DMS53 treated with DMSO at 0.1 percent for 48 hours (cell line): ENCODE measurements around the gene FREM2.

Source experiments
- DNase-seq: peaks from one replicate; lab custom pipeline; 2025; ENCODE audit not compliant: unreplicated experiment; lab: John Stamatoyannopoulos, UW

The FREM2 gene, protein sequence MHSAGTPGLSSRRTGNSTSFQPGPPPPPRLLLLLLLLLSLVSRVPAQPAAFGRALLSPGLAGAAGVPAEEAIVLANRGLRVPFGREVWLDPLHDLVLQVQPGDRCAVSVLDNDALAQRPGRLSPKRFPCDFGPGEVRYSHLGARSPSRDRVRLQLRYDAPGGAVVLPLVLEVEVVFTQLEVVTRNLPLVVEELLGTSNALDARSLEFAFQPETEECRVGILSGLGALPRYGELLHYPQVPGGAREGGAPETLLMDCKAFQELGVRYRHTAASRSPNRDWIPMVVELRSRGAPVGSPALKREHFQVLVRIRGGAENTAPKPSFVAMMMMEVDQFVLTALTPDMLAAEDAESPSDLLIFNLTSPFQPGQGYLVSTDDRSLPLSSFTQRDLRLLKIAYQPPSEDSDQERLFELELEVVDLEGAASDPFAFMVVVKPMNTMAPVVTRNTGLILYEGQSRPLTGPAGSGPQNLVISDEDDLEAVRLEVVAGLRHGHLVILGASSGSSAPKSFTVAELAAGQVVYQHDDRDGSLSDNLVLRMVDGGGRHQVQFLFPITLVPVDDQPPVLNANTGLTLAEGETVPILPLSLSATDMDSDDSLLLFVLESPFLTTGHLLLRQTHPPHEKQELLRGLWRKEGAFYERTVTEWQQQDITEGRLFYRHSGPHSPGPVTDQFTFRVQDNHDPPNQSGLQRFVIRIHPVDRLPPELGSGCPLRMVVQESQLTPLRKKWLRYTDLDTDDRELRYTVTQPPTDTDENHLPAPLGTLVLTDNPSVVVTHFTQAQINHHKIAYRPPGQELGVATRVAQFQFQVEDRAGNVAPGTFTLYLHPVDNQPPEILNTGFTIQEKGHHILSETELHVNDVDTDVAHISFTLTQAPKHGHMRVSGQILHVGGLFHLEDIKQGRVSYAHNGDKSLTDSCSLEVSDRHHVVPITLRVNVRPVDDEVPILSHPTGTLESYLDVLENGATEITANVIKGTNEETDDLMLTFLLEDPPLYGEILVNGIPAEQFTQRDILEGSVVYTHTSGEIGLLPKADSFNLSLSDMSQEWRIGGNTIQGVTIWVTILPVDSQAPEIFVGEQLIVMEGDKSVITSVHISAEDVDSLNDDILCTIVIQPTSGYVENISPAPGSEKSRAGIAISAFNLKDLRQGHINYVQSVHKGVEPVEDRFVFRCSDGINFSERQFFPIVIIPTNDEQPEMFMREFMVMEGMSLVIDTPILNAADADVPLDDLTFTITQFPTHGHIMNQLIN (N-terminal part only)

DNA sequence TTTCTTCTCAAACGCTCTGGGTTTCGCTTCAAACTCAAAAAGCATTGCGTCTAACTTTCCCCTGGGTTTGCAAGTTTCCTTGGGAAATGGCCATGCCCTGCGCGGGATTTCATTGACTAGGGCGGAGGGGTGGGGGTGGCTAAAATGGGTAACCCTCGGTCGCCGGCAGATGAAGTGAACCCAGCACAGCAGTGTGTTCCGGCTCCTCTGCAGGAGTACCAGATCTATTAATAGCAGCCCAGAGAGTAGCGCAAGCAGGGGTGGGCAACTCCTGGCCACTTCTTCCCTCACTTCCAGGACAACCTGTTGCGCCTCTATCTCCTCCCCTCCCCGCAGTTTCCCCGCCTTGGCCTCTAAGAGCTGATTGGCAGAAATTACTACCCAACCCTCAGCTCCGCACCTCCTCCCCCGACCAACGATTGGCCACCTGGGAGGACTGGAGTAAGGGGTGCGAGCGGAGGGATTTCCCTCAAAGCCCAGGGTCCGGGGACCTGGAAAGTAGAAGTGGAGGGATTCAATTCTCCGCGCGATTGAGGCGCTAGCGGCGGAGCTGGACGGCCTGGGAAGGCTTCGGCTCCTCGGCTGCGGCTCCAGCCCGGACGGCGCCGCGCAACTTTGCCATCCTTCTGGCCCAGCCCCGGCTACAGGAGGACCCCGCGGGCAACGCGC lies at the start of gene FREM2:
Gene FREM2, plus strand, starts transcription at position 501 of the 669 bp plus-strand sequence. CDS start 268 bp downstream, outside the sequence.
- DNase-seq: peak; percentile 84

DNA sequence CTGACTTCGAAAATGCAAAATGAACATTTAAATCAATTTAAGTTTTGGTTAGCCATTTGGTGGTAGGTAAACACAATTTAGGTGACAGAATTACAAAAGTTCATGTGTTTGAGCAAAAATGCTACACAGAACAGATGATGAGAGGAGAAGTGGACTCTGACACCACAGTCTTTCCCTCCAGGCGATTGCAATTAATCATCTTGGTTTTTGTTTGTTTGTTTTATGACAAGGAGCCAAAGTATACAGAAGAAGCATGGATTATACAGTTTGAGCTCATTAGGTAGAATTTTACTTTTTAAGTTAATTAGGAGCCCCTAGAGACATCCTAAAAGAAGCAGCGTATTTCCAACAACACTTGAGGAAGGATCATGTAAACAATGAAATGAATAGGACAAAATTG lies 49.3 kb upstream of the FREM2 start:
- DNase-seq: no peak

DNA sequence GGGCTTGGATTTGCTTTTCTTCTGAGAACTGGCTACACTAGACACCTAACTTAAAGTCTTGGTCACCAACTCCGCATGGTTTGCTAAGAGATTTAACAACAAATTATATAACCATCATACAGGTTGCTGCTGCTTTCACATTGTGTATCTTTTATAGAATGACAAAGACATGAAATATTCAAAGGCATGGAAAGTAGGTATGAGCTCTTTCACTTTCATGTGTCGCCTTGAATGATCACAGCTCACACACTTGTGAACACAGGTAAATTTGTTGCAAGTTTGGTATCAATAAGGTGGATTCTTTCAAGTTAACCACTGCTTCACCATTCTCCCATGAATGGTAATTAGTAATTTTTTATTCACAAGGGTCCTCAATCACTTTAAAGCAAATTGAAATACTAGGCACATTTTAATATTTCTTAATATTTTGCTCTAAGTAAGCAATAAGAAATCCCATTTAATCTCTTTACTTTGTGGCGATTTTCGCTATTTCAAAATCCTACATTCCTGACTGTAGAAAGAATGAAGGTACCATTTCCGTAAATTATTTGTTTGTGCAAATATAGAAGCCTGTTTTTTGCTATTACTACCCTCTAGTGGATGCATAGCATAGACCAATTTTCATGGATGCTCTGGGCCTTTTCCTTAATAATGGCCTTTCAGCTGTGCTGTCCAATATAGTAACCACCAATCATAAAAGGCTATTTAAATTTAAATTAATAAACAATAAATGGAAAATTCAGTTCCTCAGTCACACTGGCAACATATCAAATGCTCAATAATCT lies 45.5 kb upstream of the FREM2 start:
- peak; percentile 41 for DNase-seq

DNA sequence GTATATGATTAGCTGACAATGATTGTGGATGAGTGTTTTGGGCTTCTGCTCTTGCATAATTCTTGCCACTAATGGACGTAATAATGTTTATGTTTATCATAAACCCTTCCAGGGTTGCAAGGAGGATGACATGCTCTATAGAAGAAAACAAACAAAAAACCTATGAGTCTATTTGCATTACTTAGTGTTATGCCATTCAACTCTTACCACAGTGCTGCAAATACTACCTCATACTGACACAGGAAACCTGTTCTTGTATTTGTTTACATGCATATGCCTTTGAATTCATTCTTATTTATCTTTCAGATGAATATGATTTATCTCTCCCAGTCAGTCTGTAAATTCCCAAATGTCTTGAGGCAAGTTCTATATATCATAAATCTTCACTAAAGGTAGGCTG lies 39.6 kb upstream of the FREM2 start:
- DNase-seq: peak; percentile 94

DNA sequence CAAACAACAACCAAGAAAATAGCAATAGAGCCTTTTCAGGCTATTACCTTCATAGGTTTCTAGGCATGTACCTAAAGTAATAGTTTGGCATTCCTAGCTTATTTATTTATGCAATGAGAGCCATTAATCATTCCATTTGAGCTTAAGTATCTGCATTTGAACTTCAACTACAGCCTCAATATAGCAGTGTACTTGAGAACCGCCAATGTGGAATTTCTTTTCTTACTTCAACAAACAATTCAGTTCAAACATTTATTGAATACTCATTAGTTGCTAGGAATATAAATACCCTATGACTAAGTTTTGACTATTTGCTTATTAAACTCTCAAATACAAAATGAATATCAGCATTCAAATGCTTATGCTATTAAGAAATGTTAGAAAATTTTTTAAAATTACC lies 38.0 kb upstream of the FREM2 start:
- no peak for DNase-seq

DNA sequence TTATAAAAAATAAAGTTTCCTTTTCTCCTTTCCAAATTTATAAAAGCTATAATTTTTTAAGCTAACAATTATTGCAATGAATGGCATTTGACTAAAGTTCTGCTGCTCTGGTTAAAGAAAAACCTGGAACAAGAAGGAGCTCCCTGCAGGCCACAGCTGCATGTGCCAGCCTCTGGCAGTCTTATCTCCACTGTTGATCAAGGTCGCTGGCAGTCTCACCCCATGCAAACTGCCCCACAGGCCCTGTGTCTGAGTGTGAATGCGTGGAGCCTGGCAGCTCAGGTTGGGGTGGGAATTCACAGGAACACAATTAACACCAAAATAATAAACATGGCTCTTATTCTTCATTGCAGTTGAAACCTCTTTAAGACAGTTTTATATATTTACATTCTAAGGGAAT lies 30.2 kb upstream of the FREM2 start:
- no peak for DNase-seq

DNA sequence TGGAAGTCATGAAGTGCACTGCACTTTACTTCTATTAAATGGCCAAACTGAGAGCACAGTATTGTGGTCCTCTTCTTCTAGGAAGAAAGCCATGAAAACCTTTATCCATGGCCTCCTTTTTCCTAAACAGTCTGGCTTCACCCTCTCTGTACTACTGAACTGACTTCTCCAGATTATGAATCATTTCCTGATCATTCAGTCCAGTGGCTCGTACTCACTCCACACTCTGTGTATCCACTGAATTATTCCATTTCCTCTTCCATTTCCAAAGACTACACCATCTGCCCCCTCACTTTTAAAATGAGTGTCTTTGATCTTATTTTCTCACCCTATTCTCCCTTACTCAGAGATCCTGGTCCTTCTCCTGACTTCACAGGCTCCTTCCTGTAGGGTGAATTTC lies 29.7 kb upstream of the FREM2 start:
- DNase-seq: peak; percentile 56

DNA sequence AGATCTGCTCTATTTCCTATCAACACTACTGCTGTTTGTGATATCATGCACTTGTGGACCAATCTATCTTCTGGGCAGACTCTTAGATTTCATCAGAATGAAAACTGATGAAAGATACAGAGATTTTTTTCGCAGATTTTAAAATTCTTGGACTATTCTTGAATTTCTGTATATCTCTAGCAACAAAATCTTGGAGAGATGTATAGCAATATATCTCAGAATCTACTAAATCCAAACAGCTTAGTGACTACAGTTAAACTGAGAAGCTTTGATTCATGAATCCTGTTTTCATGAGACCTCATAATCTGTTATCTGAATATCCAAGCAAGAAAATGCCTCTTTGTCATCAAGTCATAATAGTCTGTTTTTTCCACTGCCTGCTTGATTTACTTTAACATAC lies 28.0 kb upstream of the FREM2 start:
- no peak for DNase-seq

DNA sequence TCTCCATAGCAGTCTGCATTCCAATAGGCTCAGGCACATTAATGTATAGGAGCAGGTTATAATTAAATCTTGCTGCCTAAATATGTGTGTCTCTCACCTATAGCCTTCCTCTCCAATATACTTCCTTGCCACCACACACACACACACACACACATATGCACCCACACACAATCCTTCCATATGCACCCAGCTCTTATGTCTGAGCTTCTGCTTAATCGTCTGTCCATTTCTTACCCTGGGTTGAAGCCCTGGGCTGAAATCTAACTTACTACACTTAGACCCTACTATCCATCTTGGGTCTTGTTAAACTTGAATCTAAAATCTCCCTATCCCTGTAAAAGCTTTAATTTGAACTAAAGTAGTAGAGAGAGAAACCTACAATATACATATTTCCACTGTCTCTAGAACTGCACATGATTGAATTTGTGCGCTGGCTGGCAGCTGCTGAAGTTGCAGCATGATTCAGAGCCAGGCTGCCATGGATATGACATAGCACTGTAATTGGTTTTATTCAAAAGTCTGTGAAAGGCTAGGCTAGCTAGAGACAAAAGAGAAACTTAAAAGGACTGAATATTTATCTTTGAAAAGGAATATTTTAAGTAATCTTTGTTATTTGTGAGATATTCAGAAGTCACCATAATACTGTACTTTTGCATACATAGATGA lies 25.7 kb upstream of the FREM2 start:
- no peak for DNase-seq

DNA sequence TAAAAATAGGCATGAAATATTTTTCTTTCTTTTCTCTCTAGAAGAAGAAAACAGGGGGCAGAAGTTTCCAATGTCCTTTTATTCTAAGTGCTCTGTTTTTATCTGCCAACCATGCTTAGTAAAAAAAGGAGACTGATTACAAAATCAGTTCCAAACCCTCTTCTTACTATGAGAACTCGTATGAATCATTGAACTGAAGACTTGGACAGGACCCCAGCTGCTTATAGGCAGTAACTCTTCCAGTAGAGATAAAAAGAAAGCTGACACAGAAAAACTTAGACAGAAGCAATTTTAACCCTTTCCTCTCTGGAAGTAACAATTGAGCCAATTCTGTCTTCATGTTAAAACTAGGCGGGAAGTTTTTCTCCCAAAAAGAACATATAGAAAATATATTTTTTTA lies 24.5 kb upstream of the FREM2 start:
- DNase-seq: no peak

DNA sequence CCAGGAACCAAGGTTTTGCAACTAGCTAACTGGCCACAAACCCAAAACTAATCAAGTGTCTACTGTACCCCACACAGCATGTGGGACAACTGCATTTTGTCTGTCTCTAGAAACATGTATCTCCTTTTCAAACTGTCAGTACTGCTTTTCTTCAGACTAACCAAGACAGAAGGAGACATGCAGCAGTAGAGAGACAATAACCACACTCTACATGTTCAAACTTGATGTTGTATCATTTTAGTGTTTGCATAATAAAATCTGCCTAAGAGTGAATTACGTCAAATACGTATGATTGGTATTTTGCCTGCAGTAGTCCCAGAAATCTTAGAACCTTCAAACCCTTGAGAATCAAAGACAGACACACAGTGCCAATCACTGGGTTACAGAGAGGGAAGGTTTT lies 22.0 kb upstream of the FREM2 start:
- no peak for DNase-seq

DNA sequence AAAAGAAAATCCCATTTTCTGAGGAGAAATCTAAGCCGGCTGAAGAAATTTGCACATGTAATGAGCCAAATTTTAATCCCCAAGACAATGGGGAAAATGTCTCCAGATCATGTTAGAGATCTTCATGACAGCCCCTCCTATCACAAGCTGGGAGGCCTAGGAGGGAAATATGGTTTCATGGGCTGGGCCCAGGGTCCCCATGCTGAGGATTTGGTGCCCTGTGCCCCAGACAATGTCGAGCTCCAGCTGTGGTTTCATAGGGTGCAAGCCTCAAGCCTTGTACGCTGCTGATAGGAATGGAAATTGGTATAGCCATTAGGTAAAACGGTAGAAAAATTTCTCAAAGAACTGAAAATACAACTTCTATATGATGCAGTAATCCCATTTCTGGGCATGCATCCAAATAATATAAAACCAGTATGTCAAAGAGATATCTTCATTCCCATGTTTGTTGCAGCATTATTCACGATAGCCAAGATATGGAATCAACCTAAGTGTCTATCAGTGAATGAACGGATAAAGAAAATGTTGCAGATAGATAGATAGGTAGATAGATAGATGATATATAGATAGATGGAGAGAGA lies 19.3 kb upstream of the FREM2 start:
- no peak for DNase-seq

DNA sequence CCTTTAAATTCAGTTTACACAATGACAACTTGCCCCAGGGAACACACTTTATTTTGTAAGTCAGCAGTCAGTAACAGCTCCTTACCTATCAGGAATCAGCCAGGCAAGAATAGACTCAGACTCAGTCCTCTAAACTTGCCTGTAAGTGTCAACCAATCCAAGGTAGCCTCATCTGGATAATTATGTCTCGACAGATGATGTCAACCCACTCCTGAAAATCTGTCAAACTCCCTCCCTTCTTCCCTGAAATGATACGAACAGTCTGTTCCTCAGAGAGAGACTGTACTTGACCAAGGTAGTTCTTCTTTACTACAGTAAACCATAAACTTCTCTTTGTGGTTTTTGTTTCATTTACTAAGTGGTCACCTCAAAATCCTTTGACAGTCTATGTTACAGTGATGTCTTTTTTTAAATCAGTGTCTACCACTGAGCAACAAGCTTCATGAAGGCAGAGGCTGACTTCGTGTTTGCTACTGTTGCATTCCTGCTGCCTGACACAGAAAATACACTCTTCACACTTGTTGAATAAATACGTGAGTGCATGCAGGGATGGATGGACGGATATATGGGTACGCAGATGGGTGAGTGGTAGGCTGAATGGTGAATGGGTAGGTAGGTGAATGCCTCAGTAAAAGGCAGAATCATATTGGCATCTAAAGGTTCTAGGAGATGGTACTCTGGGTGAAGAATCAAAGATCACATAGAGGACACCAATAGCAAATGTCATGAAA lies 17.5 kb upstream of the FREM2 start:
- no peak for DNase-seq

DNA sequence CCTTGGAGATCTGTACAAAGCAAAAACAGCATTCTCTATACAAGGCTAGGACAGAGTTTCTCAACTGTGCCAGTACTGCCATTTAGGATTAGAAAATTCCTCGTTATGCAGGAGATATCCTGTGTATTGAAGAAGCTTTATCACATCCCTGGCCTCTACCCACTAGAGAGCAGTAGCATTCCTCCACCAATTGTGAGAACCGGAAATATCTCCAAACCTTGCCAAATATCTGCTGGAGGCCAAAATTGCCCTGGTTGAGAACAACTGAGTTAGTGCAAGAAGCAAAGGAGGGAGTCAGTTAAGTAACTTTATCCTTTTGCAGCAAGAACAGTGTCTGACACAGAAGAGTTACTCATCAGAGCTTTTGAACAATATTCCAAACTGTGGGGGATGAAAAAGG lies 16.2 kb upstream of the FREM2 start:
- no peak for DNase-seq

DNA sequence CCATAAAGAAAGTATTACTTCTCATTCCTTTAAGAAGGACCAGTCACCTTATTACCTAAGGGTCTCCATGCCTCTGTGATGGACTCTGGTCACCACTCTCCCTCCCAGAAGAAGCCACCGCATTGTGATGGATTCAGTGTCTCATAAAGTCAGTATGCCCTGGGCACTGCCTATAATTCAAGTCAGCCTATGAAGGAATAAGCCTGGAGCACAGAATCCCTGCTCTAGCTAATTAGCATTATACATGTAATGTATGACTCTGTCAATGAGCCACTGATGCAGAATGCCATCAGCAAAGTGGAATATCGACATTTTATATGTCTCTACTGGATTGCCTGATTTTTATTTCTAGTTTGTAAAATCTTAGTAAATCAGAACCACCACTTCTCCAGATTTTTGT lies 14.9 kb upstream of the FREM2 start:
- no peak for DNase-seq

DNA sequence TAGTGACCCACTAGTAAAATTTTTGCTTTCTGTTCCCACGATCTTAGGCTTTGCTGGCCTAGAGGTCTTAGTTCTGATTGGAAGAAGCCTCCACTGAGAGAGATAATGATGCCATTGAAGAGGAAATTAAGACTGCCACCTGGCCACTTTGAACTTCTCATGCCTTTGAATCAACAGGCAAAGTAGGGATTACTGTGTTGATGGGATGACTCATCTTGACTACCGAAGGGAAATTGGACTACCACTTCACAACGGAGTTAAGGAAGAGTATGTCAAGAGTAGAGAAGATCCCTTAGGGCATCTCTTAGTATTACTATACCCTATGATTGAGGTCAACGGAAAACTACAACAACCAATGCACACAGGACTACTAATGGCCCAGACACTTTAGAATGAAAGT lies 12.7 kb upstream of the FREM2 start:
- DNase-seq: peak; percentile 94

DNA sequence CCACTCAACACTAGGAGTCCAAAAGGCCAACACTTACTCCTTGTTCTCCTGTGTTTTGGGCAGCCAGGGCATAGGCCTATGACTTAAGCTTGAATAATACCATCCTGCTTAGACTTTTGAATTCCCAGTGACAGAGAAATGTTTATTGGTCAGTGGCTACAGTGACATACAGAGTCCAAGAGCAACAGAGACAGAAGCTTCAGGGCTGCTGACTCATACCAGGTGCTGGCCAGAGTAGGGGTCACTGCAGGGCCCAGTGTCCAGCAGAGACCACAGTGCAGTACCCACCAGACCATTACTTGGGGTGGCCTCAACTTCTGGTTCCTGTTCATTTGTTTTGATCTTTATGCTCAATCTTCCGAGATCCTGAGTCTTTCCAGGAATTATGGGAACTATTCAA lies 6.0 kb upstream of the FREM2 start:
- no peak for DNase-seq

DNA sequence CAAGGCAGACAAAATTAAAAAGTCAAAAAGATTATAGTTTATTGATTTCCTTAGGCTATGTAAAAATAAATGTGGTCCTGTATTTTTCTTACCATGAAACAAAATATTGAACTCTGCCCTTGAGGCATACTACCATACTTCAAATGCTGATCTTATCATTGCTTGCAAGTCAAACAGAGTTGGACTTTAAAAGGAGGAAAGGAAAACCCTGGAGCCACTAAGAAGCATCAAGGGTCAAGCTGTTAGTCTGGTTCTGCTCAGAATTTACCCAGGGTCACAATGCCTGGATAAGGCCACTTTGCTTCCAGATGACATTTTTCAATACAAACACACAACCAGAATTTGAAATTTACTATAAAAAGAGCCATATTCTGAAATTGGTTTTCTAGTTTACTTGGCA lies 2.2 kb upstream of the FREM2 start:
- DNase-seq: no peak

DNA sequence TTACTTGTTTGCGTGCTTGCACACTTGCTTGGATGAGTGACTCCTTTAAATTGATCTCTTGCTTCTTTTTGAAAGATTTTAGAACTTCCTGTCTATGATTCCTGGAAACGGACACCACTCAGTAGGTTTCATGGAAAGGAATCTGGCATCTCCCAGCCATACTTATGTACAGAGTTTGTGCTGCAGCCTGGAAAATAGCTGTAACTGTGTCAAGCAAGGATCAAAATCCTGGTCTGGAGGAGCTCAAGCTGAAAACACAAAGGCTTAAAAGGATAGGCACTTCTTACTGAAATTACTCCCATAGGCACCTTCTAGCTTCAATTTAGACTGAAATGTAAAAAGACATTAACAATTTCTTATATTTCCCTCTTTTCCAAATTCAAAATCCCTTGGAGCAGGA lies 1.4 kb upstream of the FREM2 start:
- no peak for DNase-seq
